ENCODE data around the gene MRFAP1L1.
A peak's percentile ranks its signal among the peaks of the same experiment; 100 is the strongest.

Gene MRFAP1L1

GRCh38 chr4:6715704-6716017 is 6.0 kb upstream of the MRFAP1L1 start:
- DNase-seq: no peak

DNA sequence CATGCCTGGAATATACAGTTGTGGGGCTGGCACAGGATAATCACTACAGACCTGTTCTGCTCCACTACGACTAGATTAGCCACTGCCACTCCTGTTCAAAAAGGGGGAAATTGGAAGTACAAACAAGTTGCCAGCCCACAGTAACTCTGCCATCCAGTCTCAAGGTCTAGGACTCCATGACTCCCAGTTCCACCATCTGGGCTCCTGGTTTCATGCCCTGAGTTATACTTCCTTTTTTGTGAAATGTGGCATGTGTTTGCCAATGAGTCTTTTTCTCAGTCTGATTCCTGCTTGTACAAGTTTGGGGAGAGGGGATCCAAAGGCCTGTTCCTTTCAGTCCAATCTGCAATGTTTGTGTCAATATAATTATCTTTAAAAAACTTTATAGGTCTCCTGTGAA is 5.3 kb upstream of the MRFAP1L1 start:
- no peak for DNase-seq

- no peak for DNase-seq
These were observed 1.3 kb upstream of the MRFAP1L1 start for GRCh38 chr4:6710996-6711395.

DNA sequence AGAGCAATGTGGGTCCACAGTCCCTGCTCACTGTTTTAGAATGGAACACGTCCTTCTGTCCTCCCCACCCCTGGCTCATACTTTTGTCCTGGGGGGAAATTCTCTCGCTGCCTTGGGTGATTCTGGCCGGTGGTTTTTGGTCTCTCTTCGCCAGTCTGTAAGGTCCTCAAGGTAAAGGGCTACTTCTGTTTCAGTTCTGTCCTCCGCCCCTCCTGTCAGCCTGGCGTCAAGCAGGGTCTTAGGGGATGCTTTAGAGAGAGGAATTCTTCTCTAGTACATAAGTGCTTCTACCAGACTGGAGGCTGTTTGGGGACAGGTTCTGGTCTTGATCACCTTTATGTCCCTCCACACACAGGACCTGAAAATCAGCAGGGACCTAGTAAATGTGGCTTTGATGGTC is 617 bp upstream of the MRFAP1L1 start:
- DNase-seq: peak; percentile 72

DNA sequence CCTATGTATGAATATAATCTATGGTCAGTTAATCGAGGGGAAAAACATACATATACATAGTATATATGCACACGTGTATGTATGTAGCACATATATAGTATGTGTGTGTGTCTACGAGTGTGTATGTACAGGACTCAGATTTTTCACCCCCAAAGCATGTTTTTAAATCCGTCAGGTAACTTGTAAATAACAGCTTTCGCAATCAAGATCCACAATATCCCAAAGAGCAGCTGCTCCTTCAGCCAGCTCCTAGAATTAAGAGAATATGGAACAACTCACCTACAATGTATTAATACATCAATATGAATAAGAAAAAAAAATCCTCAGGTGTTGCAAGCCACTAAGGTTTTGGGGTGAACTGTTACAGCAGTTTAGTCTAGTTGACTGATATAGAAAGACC is 3.5 kb downstream of the MRFAP1L1 start:
- no peak for DNase-seq

GRCh38 chr4:6705646-6706045 is 4.0 kb downstream of the MRFAP1L1 start:
- no peak for DNase-seq

DNA sequence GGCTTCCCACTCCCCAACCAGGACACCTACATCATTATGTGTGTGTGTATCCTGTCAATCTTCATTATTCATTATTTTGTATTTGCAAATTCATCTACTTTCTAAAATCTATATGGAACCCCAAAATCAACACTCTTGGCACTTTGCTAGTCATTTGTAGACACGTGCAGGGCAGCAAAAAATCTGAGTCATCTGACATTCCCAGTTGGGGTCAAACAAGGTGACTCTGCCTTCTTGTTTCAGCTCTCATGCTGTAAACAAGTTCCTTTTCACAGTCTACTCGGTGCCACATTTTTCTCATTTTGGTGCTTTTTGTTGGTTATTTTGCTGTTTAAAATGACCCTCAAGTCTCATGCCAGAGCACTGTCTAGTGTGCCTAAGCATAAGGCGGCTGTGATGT is 5.9 kb downstream of the MRFAP1L1 start:
- no peak for DNase-seq

- DNase-seq: no peak
These were observed 6.9 kb downstream of the MRFAP1L1 start for GRCh38 chr4:6702761-6703160.

- peak; percentile 70 for DNase-seq
These were observed 8.3 kb downstream of the MRFAP1L1 start for GRCh38 chr4:6701371-6701770.

DNA sequence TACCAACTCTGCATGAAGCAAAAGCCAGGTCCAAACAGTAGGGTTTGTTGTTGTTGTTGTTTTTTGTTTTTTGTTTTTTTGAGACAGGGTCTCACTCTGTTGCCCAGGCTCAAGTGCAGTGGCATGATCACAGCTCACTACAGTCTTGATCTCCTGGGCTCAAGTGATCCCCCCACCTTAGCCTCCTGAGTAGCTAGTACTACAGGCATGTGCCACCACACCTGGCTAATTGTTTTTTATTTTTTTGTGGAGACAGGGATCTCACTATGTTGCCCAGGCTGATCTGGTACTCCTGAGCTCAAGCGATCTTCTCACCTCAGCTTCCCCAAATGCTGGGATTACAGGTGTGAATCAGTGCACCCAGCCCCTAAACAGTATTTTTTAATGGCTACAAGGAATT is 9.8 kb downstream of the MRFAP1L1 start:
- no peak for DNase-seq

DNA sequence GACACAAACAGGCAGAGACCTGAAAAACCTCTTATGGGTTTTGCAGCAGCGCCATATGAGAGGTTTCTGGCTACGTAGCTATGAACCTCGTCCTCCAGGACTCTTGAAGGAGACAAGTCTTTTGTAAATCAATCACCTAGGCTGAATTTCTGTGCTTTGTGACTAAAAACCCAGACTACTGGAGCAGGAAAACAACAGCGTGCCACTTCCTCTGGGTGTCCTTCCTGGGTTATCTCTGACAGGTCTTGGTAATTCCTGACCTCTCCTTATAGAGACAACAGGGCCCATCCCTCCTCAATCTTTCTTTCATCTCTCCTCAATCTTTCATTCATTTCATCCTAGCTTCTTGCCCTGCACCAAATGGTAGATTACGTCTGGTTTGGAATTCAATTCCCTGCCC is 10.3 kb downstream of the MRFAP1L1 start:
- no peak for DNase-seq

DNA sequence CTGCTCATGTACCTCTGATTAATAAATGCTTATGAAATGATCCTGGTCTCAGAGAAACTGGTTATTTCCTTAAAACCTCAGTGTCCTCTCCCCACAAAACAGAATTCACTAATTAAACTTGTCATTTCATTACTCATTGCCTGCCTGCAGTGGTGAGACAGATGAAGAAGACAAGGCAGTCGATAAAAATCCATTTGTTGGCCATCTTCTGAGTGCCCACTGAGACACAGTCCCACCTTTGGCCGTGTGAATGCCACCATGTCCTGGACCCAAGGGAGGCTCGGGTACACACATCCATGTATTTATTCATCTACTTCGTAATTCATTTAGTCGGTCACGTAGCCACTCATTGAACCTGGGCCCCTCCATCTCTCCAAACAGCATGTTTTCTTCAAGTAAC is 12.5 kb downstream of the MRFAP1L1 start:
- no peak for DNase-seq

DNA sequence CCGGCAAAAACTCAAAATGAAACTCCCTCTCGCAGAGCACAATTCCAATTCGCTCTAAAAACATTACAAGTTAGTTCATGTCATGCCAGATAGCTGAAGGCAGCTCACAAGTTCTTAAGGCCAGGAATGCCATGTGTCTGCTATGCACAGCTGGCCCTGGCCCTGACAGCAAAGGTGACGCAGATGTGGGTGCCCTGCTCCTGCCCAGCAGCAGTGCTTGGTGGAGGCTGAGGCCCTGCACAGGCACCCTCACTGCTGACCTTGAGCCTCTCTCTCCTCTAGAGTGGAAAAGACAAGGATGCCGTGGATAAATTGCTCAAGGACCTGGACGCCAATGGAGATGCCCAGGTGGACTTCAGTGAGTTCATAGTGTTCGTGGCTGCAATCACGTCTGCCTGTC is 13.1 kb downstream of the MRFAP1L1 start:
- no peak for DNase-seq

DNA sequence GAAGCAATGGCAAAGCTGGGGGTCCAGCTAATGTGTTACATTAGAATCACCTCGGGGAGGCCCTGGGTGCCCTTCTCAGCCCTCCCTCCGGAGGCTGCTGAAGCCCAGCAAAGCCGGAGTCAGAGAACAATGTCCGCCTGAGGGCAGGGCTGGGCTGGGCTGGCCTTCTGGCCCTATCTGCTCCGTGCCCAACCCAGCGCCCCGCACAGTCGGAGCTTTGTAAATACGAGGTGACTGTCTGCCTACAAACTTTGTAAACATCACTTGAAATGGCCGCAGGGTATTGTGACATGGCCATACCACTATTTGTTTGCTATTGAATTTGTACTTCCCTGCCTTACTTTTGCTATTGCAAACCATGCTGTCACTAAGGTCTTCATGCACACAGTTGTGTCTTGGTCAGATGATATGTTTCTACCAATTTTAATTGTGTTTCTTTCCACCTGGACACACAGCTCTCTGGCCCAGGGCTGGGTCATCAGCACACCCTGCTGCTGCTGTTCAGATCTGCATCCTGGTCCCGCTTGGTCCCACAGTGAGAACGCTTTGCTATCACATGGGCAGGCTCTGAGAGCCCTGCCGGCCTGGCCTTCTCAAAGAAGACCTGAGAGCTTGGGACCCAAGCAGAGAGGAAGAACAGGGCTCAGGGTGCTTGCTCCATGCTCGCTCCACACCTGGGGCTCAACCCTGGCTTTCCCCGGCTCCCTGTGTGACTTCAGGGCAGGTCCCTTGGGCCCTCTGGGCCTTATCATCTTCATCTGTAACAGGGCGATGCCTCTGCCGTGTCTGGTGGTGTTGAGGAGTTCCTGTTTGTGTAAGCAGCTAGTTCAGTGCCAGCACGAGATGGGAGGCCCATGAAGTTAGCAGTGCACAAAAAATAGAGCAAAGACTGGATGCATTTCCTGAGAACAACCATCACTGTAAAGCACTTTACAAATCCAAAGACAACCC is 13.7 kb downstream of the MRFAP1L1 start:
- DNase-seq: peak; percentile 76

DNA sequence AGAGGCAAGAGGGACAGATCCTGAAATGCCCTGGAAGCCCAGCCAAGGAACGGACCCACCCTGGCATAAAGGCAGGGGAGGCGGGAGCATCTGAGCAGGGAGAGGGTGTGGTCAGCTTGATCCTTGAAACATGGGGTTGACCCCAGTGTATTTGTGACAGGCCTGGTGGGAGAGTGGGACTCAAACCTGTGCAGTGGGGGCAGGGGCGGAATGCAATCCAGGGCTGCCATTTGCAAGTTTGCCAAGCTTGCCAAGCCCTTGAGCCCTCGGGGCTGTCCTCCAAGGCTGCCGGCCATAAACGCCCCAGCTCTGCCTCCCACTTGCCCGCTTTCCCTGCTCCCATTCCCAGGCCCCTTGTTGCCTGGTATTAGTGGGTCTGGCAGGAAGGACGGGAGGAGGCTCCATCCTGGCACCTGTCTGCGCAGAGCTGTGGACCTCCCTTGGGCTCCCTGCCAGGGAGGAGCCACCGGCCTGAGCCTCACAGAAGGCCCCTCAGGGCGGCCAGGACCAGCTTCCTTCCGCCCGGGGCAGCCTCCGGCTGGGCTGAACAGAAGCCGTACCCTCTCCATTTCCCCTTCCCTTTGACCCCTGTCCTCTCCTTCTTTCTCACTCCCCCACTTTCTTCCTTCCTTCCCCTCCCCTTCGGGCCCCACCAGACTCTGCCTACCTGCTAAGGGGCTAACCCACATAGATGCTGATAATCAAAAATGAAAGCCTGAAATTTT is 15.3 kb downstream of the MRFAP1L1 start:
- DNase-seq: no peak

DNA sequence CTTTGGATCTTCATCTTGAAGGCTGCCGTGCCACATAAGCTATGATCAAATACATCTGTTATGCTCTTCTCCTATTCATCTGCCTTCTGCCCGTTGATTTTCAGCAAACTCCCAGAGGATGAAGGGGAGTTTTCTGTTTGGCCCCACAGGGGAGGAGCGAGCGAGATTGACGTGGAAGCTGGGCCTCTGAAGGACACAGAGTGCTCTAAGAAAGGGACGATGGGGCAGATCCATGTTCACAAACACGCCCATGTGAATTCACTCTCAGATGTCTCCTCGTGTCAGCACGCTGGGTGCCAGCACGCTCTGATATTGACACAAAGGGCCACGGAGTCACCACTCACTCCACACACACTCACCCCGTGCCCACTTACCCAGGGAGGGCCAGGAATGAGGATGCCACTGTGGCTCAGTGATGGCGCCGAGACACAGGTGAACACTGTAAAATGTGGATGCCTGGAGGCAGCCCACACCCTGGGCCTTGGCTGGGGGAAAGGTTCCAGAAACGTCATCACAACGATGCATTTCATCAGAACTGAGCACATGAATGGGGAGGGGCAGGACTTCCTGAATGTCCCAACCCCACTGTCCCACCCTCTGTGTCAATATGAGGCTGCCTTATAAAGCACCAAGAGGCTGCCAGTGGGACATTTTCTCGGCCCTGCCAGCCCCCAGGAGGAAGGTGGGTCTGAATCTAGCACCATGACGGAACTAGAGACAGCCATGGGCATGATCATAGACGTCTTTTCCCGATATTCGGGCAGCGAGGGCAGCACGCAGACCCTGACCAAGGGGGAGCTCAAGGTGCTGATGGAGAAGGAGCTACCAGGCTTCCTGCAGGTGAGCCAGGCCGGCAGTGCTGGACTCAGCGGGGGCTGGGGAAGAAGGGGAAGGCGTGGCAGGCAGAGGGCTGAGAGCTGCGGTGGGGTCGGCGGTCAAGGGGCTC is 16.2 kb downstream of the MRFAP1L1 start, which contains the start of gene S100P:
Gene S100P (plus strand): TSS at position 648 of the 946 bp plus-strand sequence. CDS start 55 bp downstream, at position 703.
- no peak for DNase-seq

DNA sequence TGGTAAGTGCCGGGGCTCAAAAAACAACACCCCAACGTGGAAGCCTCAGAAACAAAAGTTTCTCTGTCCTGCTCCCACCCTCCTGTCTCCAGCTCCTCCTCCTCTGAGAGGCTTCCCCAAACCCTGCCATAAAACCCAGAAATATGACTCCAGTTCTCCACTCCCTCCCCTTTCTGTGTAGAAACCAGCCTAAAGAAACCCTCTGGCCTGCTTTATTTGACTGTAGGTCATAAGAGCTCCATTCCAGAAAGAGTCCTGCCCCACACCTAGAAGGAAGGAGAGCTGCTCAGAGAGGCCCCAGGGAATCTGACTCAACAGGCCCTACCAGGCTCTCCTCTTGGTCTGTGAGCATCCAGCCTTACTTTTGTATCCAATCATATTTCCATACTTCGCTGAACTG is 16.9 kb downstream of the MRFAP1L1 start:
- no peak for DNase-seq

GRCh38 chr4:6692379-6692778 is 17.3 kb downstream of the MRFAP1L1 start:
- DNase-seq: no peak

DNA sequence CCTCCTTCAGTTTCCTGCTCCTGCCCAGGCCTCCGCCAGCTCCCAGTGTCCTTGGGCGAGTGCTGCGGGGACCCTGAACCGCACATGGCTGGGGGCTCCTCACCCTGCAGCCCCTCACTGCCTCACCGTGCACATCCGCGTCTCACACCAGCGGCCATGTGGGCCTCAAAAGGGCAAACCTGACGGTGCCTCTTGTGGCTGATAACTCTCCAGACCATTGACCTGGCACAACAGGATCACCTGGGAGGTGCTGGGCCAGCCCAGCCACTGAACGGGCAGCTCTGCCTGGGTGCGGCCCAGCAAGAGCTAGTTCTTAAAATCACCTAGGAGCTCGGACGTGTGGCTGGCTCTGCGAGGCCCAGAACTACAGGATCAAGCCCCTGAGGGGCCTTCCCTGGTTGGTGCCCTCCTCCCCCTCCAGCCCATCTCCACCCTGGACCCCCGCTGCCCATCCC is 20.1 kb downstream of the MRFAP1L1 start:
- DNase-seq: peak; percentile 87

GRCh38 chr4:6688879-6689505 is 20.7 kb downstream of the MRFAP1L1 start:
- DNase-seq: peak; percentile 97

DNA sequence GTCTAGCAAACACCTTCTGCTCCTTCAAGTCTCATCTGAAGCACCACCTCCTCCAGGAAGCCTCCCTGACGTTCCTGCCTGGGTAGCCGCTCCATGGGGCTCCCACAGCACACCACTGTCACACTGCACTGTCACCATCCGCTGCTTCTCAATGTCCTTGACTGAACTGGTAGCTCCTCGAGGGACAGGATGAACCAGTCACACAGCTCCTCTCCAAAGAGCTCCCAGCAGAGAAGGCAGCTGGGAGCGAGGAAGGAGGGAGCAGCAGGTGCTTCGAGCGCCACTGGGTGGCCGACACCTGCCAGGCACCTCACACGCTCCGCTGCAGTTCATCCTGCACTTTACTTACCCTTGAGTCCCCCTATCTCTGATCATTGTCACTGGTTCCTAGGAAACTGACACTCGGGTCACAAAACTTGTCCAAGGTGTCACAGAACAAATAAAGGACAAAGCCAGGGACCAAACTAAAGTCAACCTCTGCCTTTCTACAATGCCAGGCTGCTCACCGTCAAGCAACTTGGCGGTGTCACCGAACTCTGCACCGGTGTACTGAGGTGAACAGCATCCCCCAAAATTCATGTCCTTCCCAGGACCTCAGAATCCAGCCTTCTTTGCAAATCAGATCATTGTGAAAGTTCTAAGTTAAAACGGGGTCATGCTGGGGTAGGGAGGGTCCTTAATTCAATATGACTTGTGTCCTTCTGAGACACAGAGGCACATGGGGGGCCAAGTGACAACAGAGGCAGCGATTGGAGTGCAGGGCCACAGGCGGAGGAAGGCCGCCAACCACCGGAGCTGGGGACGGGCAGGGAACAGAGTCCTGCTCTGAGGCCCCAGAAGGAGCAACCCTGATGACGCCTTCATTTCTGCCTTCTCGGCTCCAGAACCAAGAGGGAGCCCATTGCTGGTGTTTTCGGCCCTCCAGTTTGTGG is 21.5 kb downstream of the MRFAP1L1 start:
- DNase-seq: peak; percentile 99

All from DMS53 (cell line).